HepG2 (cell line): Measurements from ENCODE around the gene ANKRD37. TPM values are rescaled to one million over a fixed set of nuclear protein-coding genes. Genes with fewer than 3 reads are reported as not detected.

Experiments
- FOXA1 ChIP-seq, 2 experiments: fragments of 450-650 bp in 1 of 2; sonication (generic) in 1 of 2; formaldehyde crosslinking in 1 of 2; IDR thresholded peaks; 2 replicates each; pipeline versions ENCODE4 v1.4.0 to v1.6.1; 2016 to 2020; ENCODE audit warnings: missing genetic modification reagents in 1 of 2
- FOXP1 ChIP-seq, 2 experiments: fragments of 450-650 bp in 1 of 2; IDR thresholded peaks; 2 replicates each; pipeline ENCODE4 v1.6.1; 2017 to 2018; ENCODE audit warnings: antibody characterized with exemption in 1 of 2
- GABPA ChIP-seq, 2 experiments: IDR thresholded peaks; 2 replicates each; pipeline ENCODE4 v1.6.1; 2011 to 2016; ENCODE audit warnings: low read depth in 2 of 2, low read length in 1 of 2, missing biosample characterization in 1 of 2, missing genetic modification characterization in 1 of 2
- KLF15 ChIP-seq: sonication (generic); formaldehyde crosslinking; IDR thresholded peaks from 2 replicates; pipeline ENCODE4 v1.8.1; 2023; ENCODE audit warnings: borderline replicate concordance, mild to moderate bottlenecking, inconsistent platforms, missing genetic modification reagents, mixed read lengths
- MED8 ChIP-seq: sonication (generic); formaldehyde crosslinking; IDR thresholded peaks from 2 replicates; pipeline ENCODE4 v1.8.1; 2023; ENCODE audit warnings: mild to moderate bottlenecking, missing genetic modification reagents; ENCODE audit not compliant: insufficient replicate concordance
- PAX8 ChIP-seq: sonication (generic); formaldehyde crosslinking; IDR thresholded peaks from 2 replicates; pipeline ENCODE4 v1.8.0; 2022; ENCODE audit warnings: mild to moderate bottlenecking, missing genetic modification reagents, borderline replicate concordance
- PHF20 ChIP-seq: sonication (generic); formaldehyde crosslinking; IDR thresholded peaks from 2 replicates; pipeline ENCODE4 v1.5.0; 2020; ENCODE audit warnings: mild to moderate bottlenecking, missing genetic modification reagents
- PLRG1 ChIP-seq: fragments of 450-650 bp; conservative IDR thresholded peaks from 2 replicates; pipeline ENCODE4 v1.6.1; 2016
- POGZ ChIP-seq: sonication (generic); formaldehyde crosslinking; IDR thresholded peaks from 2 replicates; pipeline ENCODE4 v1.4.0; 2020; ENCODE audit warnings: mild to moderate bottlenecking, missing genetic modification reagents
- RBAK ChIP-seq: sonication (generic); formaldehyde crosslinking; IDR thresholded peaks from 2 replicates; pipeline ENCODE4 v1.5.1; 2020; ENCODE audit warnings: mild to moderate bottlenecking, missing genetic modification reagents
- SYNCRIP ChIP-seq: fragments of 200-400 bp; formaldehyde crosslinking; IDR thresholded peaks from 2 replicates; pipeline ENCODE4 v1.6.1; 2018; ENCODE audit warnings: mild to moderate bottlenecking, low read depth, low read length; ENCODE audit not compliant: insufficient read depth
- TEAD3 ChIP-seq: optimal IDR thresholded peaks from 2 replicates; pipeline ENCODE3; 2016; ENCODE audit warnings: borderline replicate concordance
- ZC3H13 ChIP-seq: sonication (generic); formaldehyde crosslinking; IDR thresholded peaks from 2 replicates; pipeline ENCODE4 v1.8.1; 2023; ENCODE audit warnings: mild to moderate bottlenecking, missing genetic modification reagents, moderate library complexity
- ZNF317 ChIP-seq: sonication (generic); formaldehyde crosslinking; IDR thresholded peaks from 2 replicates; pipeline ENCODE4 v1.5.0; 2020; ENCODE audit warnings: mild to moderate bottlenecking, missing genetic modification reagents
- ZNF382 ChIP-seq: sonication (generic); formaldehyde crosslinking; IDR thresholded peaks from 2 replicates; pipeline ENCODE4 v1.5.0; 2020; ENCODE audit warnings: missing genetic modification reagents, mild to moderate bottlenecking, borderline replicate concordance
- ZNF468 ChIP-seq: sonication (generic); formaldehyde crosslinking; IDR thresholded peaks from 2 replicates; pipeline ENCODE4 v1.8.0; 2022; ENCODE audit warnings: mild to moderate bottlenecking, moderate library complexity, missing genetic modification reagents
- ZNF484 ChIP-seq: sonication (generic); formaldehyde crosslinking; IDR thresholded peaks from 2 replicates; pipeline ENCODE4 v1.5.1; 2020; ENCODE audit warnings: mild to moderate bottlenecking, low read depth, missing genetic modification reagents, borderline replicate concordance
- polyA plus RNA-seq, 8 experiments: library from polyadenylated mRNA; depleted of rRNA in 3 of 8; stranded (reverse) in 7 of 8; unstranded in 1 of 8; fragments of >200 nt; fragmentation: Illumina TruSeq in 4 of 8; extraction: Trizol in 4 of 8; gene quantifications; 2 replicates each; pipeline versions ENCODE4 v1.2.1 to v1.2.3, GENCODE V29; 2011 to 2016; ENCODE audit warnings: low read depth in 4 of 8, missing spikeins in 1 of 8, mixed read lengths in 1 of 8; ENCODE audit not compliant: insufficient read depth in 1 of 8
- total RNA-seq, 5 experiments: library from RNA; depleted of rRNA; stranded (reverse); fragments of >200 nt; fragmentation: Illumina TruSeq; extraction: Trizol; gene quantifications; 2 replicates each; pipeline ENCODE4 v1.2.3, GENCODE V29; 2016; ENCODE audit warnings: low read depth in 1 of 5
- TF ChIP-seq, protein P1 (sequence below): sonication (generic); formaldehyde crosslinking; IDR thresholded peaks from 2 replicates; pipeline ENCODE4 v1.4.0; 2020; ENCODE audit warnings: missing genetic modification reagents, borderline replicate concordance
- TF ChIP-seq, protein P2 (sequence below): IDR thresholded peaks from 2 replicates; pipeline ENCODE4 v1.6.1; 2016
- TF ChIP-seq, protein P3 (sequence below): sonication (generic); formaldehyde crosslinking; conservative IDR thresholded peaks from 2 replicates; pipeline ENCODE4 v1.4.0; 2020; ENCODE audit warnings: missing genetic modification reagents
- TF ChIP-seq, protein P4 (sequence below): sonication (generic); formaldehyde crosslinking; IDR thresholded peaks from 2 replicates; pipeline ENCODE4 v1.5.0; 2020; ENCODE audit warnings: missing genetic modification reagents, mild to moderate bottlenecking, borderline replicate concordance

ANKRD37 gene
- total and polyA plus RNA-seq, 2 of the 13 experiments (the other 11 are each of a cell fraction or from before 2014, with no cell fraction given), result 2.2 to 51.4 TPM

DNA sequence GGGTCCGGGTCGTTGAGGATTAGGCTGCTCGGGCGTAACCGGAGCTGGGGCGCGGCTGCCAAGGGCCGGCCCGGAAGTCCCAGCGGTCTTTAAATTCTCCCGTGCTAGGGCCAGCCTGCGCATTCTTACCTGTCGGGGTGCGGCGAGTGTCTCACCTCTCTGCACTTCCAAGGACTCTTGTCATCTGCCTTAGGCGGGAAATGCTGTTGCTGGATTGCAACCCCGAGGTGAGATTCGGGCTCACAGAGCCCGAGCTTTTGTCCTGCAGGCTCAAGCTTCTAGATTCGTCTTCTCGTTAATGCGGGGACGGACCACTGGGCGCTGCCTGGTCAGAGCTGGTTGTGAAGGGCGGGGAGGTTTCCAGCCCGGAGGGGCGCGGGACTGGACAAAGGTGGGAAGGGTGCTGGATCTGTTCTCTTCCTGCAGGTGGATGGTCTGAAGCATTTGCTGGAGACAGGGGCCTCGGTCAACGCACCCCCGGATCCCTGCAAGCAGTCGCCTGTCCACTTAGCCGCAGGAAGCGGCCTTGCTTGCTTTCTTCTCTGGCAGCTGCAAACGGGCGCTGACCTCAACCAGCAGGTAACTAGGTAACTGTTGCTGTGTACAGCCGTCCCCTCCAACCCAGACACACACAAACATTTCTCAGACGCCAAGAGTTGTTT lies at the start of gene ANKRD37 (continued):
- TF ChIP-seq, protein P1, sequence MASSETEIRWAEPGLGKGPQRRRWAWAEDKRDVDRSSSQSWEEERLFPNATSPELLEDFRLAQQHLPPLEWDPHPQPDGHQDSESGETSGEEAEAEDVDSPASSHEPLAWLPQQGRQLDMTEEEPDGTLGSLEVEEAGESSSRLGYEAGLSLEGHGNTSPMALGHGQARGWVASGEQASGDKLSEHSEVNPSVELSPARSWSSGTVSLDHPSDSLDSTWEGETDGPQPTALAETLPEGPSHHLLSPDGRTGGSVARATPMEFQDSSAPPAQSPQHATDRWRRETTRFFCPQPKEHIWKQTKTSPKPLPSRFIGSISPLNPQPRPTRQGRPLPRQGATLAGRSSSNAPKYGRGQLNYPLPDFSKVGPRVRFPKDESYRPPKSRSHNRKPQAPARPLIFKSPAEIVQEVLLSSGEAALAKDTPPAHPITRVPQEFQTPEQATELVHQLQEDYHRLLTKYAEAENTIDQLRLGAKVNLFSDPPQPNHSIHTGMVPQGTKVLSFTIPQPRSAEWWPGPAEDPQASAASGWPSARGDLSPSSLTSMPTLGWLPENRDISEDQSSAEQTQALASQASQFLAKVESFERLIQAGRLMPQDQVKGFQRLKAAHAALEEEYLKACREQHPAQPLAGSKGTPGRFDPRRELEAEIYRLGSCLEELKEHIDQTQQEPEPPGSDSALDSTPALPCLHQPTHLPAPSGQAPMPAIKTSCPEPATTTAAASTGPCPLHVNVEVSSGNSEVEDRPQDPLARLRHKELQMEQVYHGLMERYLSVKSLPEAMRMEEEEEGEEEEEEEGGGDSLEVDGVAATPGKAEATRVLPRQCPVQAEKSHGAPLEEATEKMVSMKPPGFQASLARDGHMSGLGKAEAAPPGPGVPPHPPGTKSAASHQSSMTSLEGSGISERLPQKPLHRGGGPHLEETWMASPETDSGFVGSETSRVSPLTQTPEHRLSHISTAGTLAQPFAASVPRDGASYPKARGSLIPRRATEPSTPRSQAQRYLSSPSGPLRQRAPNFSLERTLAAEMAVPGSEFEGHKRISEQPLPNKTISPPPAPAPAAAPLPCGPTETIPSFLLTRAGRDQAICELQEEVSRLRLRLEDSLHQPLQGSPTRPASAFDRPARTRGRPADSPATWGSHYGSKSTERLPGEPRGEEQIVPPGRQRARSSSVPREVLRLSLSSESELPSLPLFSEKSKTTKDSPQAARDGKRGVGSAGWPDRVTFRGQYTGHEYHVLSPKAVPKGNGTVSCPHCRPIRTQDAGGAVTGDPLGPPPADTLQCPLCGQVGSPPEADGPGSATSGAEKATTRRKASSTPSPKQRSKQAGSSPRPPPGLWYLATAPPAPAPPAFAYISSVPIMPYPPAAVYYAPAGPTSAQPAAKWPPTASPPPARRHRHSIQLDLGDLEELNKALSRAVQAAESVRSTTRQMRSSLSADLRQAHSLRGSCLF, result no peak
- TF ChIP-seq PLRG1, result no peak
- no peak for TF ChIP-seq RBAK (CRISPR knock-in tag)
- peak; percentile 13; the same call in 1 of the 2 replicates for TF ChIP-seq GABPA (IDR thresholded peaks at IDR 0.05; ENCODE audit: low read depth, low read length)
- TF ChIP-seq GABPA (CRISPR knock-in tag; IDR thresholded peaks at IDR 0.05; ENCODE audit: low read depth), result peak; percentile 76
- no peak for TF ChIP-seq PHF20 (CRISPR knock-in tag)
- TF ChIP-seq ZNF317 (CRISPR knock-in tag), result no peak
- TF ChIP-seq PAX8 (CRISPR knock-in tag), result 0 out of 2 replicates have a peak, but pooled peaks have one; percentile 22
- TF ChIP-seq, protein P2, sequence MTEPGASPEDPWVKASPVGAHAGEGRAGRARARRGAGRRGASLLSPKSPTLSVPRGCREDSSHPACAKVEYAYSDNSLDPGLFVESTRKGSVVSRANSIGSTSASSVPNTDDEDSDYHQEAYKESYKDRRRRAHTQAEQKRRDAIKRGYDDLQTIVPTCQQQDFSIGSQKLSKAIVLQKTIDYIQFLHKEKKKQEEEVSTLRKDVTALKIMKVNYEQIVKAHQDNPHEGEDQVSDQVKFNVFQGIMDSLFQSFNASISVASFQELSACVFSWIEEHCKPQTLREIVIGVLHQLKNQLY (CRISPR knock-in tag), result no peak
- no peak for TF ChIP-seq FOXA1 (IDR thresholded peaks at IDR 0.05)
- no peak; the same call in 1 of the 2 replicates for TF ChIP-seq FOXA1 (CRISPR knock-in tag; IDR thresholded peaks at IDR 0.05)
- TF ChIP-seq ZNF382 (CRISPR knock-in tag), result no peak
- no peak for TF ChIP-seq ZNF484 (CRISPR knock-in tag)
- peak; percentile 9 for TF ChIP-seq TEAD3 (CRISPR knock-in tag)
- TF ChIP-seq, protein P3, sequence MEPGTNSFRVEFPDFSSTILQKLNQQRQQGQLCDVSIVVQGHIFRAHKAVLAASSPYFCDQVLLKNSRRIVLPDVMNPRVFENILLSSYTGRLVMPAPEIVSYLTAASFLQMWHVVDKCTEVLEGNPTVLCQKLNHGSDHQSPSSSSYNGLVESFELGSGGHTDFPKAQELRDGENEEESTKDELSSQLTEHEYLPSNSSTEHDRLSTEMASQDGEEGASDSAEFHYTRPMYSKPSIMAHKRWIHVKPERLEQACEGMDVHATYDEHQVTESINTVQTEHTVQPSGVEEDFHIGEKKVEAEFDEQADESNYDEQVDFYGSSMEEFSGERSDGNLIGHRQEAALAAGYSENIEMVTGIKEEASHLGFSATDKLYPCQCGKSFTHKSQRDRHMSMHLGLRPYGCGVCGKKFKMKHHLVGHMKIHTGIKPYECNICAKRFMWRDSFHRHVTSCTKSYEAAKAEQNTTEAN (CRISPR knock-in tag), result no peak
- TF ChIP-seq SYNCRIP, result no peak
- TF ChIP-seq ZNF468 (CRISPR knock-in tag), result no peak
- TF ChIP-seq ZC3H13 (CRISPR knock-in tag), result no peak
- TF ChIP-seq, protein P4, sequence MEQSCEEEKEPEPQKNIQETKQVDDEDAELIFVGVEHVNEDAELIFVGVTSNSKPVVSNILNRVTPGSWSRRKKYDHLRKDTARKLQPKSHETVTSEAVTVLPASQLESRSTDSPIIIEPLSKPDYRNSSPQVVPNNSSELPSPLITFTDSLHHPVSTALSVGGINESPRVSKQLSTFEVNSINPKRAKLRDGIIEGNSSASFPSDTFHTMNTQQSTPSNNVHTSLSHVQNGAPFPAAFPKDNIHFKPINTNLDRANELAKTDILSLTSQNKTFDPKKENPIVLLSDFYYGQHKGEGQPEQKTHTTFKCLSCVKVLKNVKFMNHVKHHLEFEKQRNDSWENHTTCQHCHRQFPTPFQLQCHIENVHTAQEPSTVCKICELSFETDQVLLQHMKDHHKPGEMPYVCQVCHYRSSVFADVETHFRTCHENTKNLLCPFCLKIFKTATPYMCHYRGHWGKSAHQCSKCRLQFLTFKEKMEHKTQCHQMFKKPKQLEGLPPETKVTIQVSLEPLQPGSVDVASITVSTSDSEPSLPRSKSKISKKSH, result no peak
- no peak for TF ChIP-seq MED8 (CRISPR knock-in tag)
- TF ChIP-seq KLF15 (CRISPR knock-in tag), result no peak
- no peak for TF ChIP-seq FOXP1 (IDR thresholded peaks at IDR 0.05)
- TF ChIP-seq FOXP1 (CRISPR knock-in tag; IDR thresholded peaks at IDR 0.05), result no peak
- 0 out of 2 replicates have a peak, but pooled peaks have one; percentile 1 for TF ChIP-seq POGZ
